ENCODE measurements around the gene TBCD.

Gene TBCD

GRCh38 chr17:82899941-82900340, 148.1 kb downstream of the TBCD start:
- no peak overlapping the region for H2AFZ ChIP-seq (ENCODE audit: low read depth, low read length, severe bottlenecking)
- TF ChIP-seq, protein P1, sequence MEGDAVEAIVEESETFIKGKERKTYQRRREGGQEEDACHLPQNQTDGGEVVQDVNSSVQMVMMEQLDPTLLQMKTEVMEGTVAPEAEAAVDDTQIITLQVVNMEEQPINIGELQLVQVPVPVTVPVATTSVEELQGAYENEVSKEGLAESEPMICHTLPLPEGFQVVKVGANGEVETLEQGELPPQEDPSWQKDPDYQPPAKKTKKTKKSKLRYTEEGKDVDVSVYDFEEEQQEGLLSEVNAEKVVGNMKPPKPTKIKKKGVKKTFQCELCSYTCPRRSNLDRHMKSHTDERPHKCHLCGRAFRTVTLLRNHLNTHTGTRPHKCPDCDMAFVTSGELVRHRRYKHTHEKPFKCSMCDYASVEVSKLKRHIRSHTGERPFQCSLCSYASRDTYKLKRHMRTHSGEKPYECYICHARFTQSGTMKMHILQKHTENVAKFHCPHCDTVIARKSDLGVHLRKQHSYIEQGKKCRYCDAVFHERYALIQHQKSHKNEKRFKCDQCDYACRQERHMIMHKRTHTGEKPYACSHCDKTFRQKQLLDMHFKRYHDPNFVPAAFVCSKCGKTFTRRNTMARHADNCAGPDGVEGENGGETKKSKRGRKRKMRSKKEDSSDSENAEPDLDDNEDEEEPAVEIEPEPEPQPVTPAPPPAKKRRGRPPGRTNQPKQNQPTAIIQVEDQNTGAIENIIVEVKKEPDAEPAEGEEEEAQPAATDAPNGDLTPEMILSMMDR (IDR thresholded peaks at IDR 0.05; ENCODE audit: insufficient read depth, low read length, poor library complexity, severe bottlenecking), result no peak
- TF ChIP-seq EZH2phosphoT487 (conservative IDR thresholded peaks at IDR 0.05; ENCODE audit: low read length), result no peak
- H4K20me1 ChIP-seq (ENCODE audit: low read depth, low read length), result no peaks in the 10 kb centered on the region
- H3K9me3 ChIP-seq (ENCODE audit: insufficient read depth, low read length), result no peaks in the 10 kb centered on the region
- no peak overlapping the region for H3K4me2 ChIP-seq (ENCODE audit: low read depth, low read length, poor library complexity, severe bottlenecking)
- no peaks in the 10 kb centered on the region for H3K36me3 ChIP-seq (ENCODE audit: low read length)
- H3K9me2 ChIP-seq (replicated peaks; ENCODE audit: insufficient read depth, low read length), result no peaks in the 10 kb centered on the region
- H3K79me2 ChIP-seq (ENCODE audit: insufficient read depth, low read length), result no peaks in the 10 kb centered on the region
- H3K4me3 ChIP-seq (ENCODE audit: insufficient read depth, low read length, poor library complexity, severe bottlenecking), result no peak overlapping the region
- no peaks in the 10 kb centered on the region for H3F3A ChIP-seq (ENCODE audit: insufficient read depth)
- no peaks in the 10 kb centered on the region for H3K27me3 ChIP-seq (ENCODE audit: low read length)
- H3K9ac ChIP-seq (ENCODE audit: low read length), result no peak overlapping the region
- no peak overlapping the region for H3K27ac ChIP-seq (ENCODE audit: low read depth, low read length)

GRCh38 chr17:82900741-82901140, 148.9 kb downstream of the TBCD start:
- Histone ChIP-seq H3K9me2 (replicated peaks; ENCODE audit: insufficient read depth, low read length) (no peaks in the 10 kb centered on the region), H3K9ac (ENCODE audit: low read length) (no peak overlapping the region), H3K27ac (ENCODE audit: low read depth, low read length) (no peak overlapping the region), H3K4me2 (ENCODE audit: low read depth, low read length, poor library complexity, severe bottlenecking) (no peak overlapping the region), H2AFZ (ENCODE audit: low read depth, low read length, severe bottlenecking) (no peak overlapping the region), H3K27me3 (ENCODE audit: low read length) (no peaks in the 10 kb centered on the region), H3K4me3 (ENCODE audit: insufficient read depth, low read length, poor library complexity, severe bottlenecking) (no peak overlapping the region), H4K20me1 (ENCODE audit: low read depth, low read length) (no peaks in the 10 kb centered on the region), H3K79me2 (ENCODE audit: insufficient read depth, low read length) (no peaks in the 10 kb centered on the region), H3K36me3 (ENCODE audit: low read length) (no peaks in the 10 kb centered on the region), H3F3A (ENCODE audit: insufficient read depth) (no peaks in the 10 kb centered on the region), H3K9me3 (ENCODE audit: insufficient read depth, low read length) (no peaks in the 10 kb centered on the region)
- no peak for TF ChIP-seq EZH2phosphoT487 (conservative IDR thresholded peaks at IDR 0.05; ENCODE audit: low read length)
- TF ChIP-seq, protein P1 (IDR thresholded peaks at IDR 0.05; ENCODE audit: insufficient read depth, low read length, poor library complexity, severe bottlenecking), result no peak

GRCh38 chr17:82901356-82901755, 149.5 kb downstream of the TBCD start:
- Histone ChIP-seq H3K9me2 (replicated peaks; ENCODE audit: insufficient read depth, low read length) (no peaks in the 10 kb centered on the region), H3K79me2 (ENCODE audit: insufficient read depth, low read length) (no peaks in the 10 kb centered on the region), H3K4me2 (ENCODE audit: low read depth, low read length, poor library complexity, severe bottlenecking) (no peak overlapping the region), H3K9me3 (ENCODE audit: insufficient read depth, low read length) (no peaks in the 10 kb centered on the region), H3K36me3 (ENCODE audit: low read length) (no peaks in the 10 kb centered on the region), H3K9ac (ENCODE audit: low read length) (no peak overlapping the region), H4K20me1 (ENCODE audit: low read depth, low read length) (no peaks in the 10 kb centered on the region), H3K27me3 (ENCODE audit: low read length) (no peaks in the 10 kb centered on the region), H3K4me3 (ENCODE audit: insufficient read depth, low read length, poor library complexity, severe bottlenecking) (no peak overlapping the region), H3F3A (ENCODE audit: insufficient read depth) (no peaks in the 10 kb centered on the region), H2AFZ (ENCODE audit: low read depth, low read length, severe bottlenecking) (no peak overlapping the region), H3K27ac (ENCODE audit: low read depth, low read length) (no peak overlapping the region)
- TF ChIP-seq, protein P1 (IDR thresholded peaks at IDR 0.05; ENCODE audit: insufficient read depth, low read length, poor library complexity, severe bottlenecking), result no peak
- no peak for TF ChIP-seq EZH2phosphoT487 (conservative IDR thresholded peaks at IDR 0.05; ENCODE audit: low read length)
